Activated T-helper 2 cell treated with anti-CD3 and anti-CD28 coated beads, Interferon-gamma antibody, Interleukin-2, Interleukin-4, amounts not matched to agents 10 μg/mL and 5 μg/mL and 100 μg/mL, durations not matched to agents 14 hours and 24 hours and 36 hours (primary cell): ENCODE measurements around the gene ARHGDIB. TPM values are rescaled to one million over a fixed set of nuclear protein-coding genes. Genes with fewer than 3 reads are reported as not detected.

Experiments used
- DNase-seq: peaks from one replicate; pipeline ENCODE4 v3.0.0; 2021; ENCODE audit warnings: low spot score
- H3K27ac Mint-ChIP-seq: one replicate; pipeline ENCODE4 v1.8.0; 2021; ENCODE audit warnings: mixed read lengths
- H3K27me3 Mint-ChIP-seq: one replicate; pipeline ENCODE4 v1.8.0; 2021; ENCODE audit warnings: low read depth, mixed read lengths
- H3K36me3 Mint-ChIP-seq: one replicate; pipeline ENCODE4 v1.8.0; 2021; ENCODE audit warnings: low read depth, mixed read lengths
- H3K4me1 Mint-ChIP-seq: one replicate; pipeline ENCODE4 v1.8.0; 2021; ENCODE audit warnings: low read depth, mixed read lengths
- H3K4me3 Mint-ChIP-seq: one replicate; pipeline ENCODE4 v1.8.0; 2021; ENCODE audit warnings: low read depth, mild to moderate bottlenecking, moderate library complexity, mixed read lengths
- H3K9me3 Mint-ChIP-seq: one replicate; pipeline ENCODE4 v1.8.0; 2021; ENCODE audit warnings: mixed read lengths
- intact Hi-C: fragments of 100-400 bp; cut with micrococcal nuclease; formaldehyde crosslinking; loops from one replicate; pipeline ENCODE4 v1.15.1; 2023
- total RNA-seq: library from RNA; stranded (reverse); gene quantifications from 2 replicates; pipeline ENCODE4 v1.2.3, GENCODE V29; 2022

Gene ARHGDIB
- total RNA-seq, 1 donor from 2014 or later: 561 TPM

DNA sequence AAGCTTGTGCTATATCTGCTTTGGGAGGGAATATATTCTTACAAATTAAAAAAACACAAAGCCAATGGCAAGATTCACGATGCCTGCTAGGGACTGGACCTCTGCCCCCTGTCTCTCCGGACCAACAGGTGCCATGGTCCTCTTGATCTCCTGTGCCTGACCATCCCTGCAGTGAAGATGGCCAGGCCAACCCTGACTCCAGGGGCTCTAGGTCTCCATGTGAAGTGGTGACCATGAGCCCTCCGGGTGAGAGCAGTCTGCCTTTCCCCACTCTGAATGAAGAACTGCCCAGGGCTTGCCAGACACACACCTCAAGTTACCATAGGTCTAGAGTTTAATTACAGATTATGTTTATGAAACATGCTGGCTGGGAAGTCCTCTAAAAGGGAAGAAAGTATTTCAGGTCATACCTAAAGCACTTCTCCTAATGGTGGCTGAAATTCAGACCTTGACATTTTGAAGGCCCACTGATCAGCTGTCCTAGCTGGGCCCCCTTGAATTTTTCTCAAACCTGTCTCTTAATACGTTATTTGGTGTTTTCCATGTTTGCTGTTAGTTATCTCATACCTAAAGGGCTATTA, 1.4 kb downstream of the ARHGDIB start:
- H3K4me1 Mint-ChIP-seq: peaks cover 53% of the 10 kb centered on the region
- no peak for DNase-seq
- peaks cover 41% of the 10 kb centered on the region for H3K36me3 Mint-ChIP-seq
- peak overlapping the region; percentile 97 for H3K27ac Mint-ChIP-seq
- intact Hi-C loops: loop anchor here (5.0 kb wide), 2 partner anchors 573 to 922 kb away; partner anchors contain the start of gene STRAP
- no peaks in the 10 kb centered on the region for H3K27me3 Mint-ChIP-seq
- H3K9me3 Mint-ChIP-seq: no peaks in the 10 kb centered on the region
- peak overlapping the region; percentile 96 for H3K4me3 Mint-ChIP-seq

DNA sequence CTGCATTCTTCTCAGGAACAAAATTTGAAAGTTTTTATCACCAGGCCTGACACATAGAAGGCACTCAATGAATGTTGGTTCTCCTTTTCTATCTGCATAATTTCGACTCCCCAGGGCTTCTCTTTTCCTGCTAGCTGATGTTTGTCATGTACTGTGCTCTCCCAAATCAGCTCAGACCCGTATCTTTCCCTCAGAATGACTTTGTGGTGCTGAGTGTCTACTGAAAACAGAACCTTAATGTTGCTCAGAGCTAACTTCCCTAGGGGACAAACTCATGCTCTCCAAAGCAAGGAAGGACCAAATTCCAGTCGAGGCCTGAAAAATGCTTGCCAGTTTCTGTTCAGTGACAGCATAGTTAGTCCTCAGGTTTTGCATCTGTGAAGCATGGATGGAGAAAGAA, 1.9 kb downstream of the ARHGDIB start:
- Mint-ChIP-seq H3K36me3 (peaks cover 44% of the 10 kb centered on the region), H3K27me3 (no peaks in the 10 kb centered on the region), H3K4me1 (peaks cover 51% of the 10 kb centered on the region), H3K27ac (peak overlapping the region; percentile 97), H3K9me3 (no peaks in the 10 kb centered on the region), H3K4me3 (peak overlapping the region; percentile 96)
- DNase-seq: no peak
- intact Hi-C loops: no loop called here

GRCh38 chr12:14959126-14959440, 2.3 kb downstream of the ARHGDIB start:
- H3K4me3 Mint-ChIP-seq: peak overlapping the region; percentile 96
- no peaks in the 10 kb centered on the region for H3K27me3 Mint-ChIP-seq
- H3K27ac Mint-ChIP-seq: peak overlapping the region; percentile 97
- no peak for DNase-seq
- intact Hi-C loops: no loop called here
- peaks cover 51% of the 10 kb centered on the region for H3K4me1 Mint-ChIP-seq
- peaks cover 45% of the 10 kb centered on the region for H3K36me3 Mint-ChIP-seq
- H3K9me3 Mint-ChIP-seq: no peaks in the 10 kb centered on the region

GRCh38 chr12:14958361-14959125, 2.9 kb downstream of the ARHGDIB start:
- no peak for DNase-seq
- no peaks in the 10 kb centered on the region for H3K27me3 Mint-ChIP-seq
- no peaks in the 10 kb centered on the region for H3K9me3 Mint-ChIP-seq
- H3K36me3 Mint-ChIP-seq: peaks cover 50% of the 10 kb centered on the region
- peak overlapping the region; percentile 97 for H3K27ac Mint-ChIP-seq
- H3K4me1 Mint-ChIP-seq: peaks cover 51% of the 10 kb centered on the region
- peak overlapping the region; percentile 96 for H3K4me3 Mint-ChIP-seq
- intact Hi-C loops: no loop called here

DNA sequence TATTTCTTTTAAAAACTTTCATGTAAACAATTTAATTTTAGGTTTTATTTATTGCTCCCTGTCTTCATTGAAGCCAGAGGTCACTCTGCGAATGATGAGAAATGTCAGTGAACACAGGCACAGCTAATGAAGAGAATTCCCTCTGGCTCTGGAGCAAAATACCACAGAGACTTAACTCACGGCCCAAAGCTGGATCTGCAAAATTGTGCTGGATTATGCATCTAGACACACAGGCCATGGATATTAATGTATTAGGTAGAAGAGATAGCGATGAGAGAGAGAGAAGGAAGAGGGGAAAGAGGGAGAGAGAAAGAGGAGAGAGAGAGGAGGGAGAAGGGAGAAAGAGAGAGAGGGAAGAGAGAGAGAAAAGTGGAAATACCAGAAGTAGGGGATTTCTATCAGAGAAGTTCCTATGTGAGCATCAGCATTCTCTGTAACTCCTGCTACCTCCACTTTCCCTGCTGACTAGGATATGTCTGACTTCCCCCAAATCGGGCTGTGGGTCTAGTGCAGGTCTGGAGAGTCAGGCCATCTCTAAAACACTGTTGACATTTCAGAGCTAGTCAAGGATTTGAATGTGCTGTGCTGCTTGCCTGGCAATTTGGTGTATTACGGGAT, 3.7 kb downstream of the ARHGDIB start:
- Mint-ChIP-seq H3K36me3 (peaks cover 56% of the 10 kb centered on the region), H3K27me3 (no peaks in the 10 kb centered on the region), H3K4me1 (peaks cover 52% of the 10 kb centered on the region), H3K9me3 (no peaks in the 10 kb centered on the region), H3K4me3 (peak overlapping the region; percentile 96), H3K27ac (peak overlapping the region; percentile 97)
- no peak for DNase-seq
- intact Hi-C loops: no loop called here

GRCh38 chr12:14956905-14957304, 4.5 kb downstream of the ARHGDIB start:
- peak overlapping the region; percentile 96 for H3K4me3 Mint-ChIP-seq
- H3K4me1 Mint-ChIP-seq: peaks cover 56% of the 10 kb centered on the region
- H3K36me3 Mint-ChIP-seq: peaks cover 60% of the 10 kb centered on the region
- H3K27ac Mint-ChIP-seq: peak overlapping the region; percentile 97
- intact Hi-C loops: no loop called here
- no peak for DNase-seq
- no peaks in the 10 kb centered on the region for H3K9me3 Mint-ChIP-seq
- H3K27me3 Mint-ChIP-seq: no peaks in the 10 kb centered on the region

DNA sequence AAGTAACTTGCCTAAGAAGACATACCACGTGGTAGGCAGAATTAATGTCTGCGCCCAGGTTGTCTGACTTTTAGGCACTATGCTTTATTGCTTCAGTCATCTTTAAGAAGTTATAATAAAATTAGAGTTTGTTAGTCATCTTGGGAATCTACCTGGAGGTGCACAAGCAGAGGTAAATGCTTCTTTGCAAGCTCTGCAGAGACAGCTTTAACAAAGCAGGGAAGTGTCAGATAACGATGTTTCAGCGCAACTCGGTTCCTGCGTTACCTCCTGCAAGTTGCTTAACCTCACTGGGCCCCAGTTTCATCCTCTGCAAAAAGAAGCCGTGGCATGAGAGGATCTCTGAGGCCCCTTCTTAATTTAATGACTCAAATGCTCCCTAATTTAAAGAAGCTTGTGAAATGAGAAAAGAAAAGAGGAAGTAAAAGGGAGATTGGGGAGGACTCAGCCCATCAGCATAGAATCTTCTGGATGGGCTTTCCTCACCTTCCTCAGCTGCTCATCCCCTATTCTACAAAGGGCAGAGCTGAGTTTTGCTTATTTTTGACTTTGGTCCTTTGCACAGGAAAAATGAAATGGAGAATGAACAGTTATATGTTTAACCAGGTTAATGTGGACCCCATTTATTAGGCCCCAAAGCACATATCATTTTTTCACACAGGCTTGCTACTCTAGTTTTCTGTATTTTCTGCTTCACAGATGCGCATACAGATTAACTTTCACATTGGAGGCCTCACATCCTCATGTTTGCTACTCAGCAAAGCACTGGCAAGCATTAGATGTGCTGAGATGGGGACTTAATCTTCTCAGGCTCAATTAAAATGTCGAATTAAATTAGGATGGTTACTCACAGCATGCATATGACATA, 5.1 kb downstream of the ARHGDIB start:
- Mint-ChIP-seq H3K4me3 (peak overlapping the region; percentile 96), H3K36me3 (peaks cover 64% of the 10 kb centered on the region), H3K27me3 (no peaks in the 10 kb centered on the region), H3K4me1 (peaks cover 62% of the 10 kb centered on the region), H3K27ac (peak overlapping the region; percentile 97), H3K9me3 (no peaks in the 10 kb centered on the region)
- no peak for DNase-seq
- intact Hi-C loops: no loop called here

DNA sequence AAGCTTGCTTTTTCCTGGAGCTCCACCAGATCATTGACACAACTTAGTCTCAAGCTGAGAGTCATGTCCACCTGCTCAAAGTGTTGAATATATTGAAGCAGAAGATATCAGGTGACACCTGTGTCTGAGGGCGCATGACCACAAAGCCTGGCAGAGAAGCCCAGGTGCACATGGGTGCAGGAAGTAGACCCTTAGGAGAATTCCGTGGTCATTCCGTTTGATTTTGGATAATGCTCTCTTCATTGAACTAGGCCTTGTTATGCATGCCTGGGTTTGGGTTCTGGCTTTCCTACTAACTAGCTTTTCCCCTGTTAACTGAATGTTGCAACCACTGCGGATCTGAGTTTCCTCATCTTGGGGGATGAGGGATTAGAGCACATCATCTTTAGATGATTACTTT, 7.1 kb downstream of the ARHGDIB start:
- no peak for DNase-seq
- intact Hi-C loops: loop anchor here (5.0 kb wide), 3 partner anchors 562 to 608 kb away; partner anchors contain the start of gene ATF7IP
- no peaks in the 10 kb centered on the region for H3K9me3 Mint-ChIP-seq
- H3K27me3 Mint-ChIP-seq: no peaks in the 10 kb centered on the region
- peaks cover 77% of the 10 kb centered on the region for H3K4me1 Mint-ChIP-seq
- H3K27ac Mint-ChIP-seq: peak overlapping the region; percentile 93
- H3K4me3 Mint-ChIP-seq: peak overlapping the region; percentile 80
- H3K36me3 Mint-ChIP-seq: peaks cover 64% of the 10 kb centered on the region

DNA sequence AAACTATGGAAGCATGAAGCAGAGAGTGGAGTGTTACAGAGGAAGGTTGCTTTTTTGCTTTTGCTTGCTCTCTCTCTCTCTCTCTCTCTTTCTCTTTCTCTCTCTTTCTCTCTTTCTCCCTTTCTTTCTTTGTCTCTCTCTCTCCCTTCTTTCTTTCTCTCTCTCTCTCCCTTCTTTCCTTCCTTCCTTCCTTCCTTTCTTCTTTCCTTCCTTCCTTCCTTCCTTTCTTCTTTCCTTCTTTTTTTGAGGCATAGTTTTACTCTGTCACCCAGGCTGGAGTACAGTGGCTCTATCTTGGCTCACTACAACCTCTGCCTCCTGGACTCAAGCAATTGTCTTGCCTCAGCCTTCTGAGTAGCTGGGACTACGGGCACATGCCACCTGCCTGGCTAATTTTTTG, 7.6 kb downstream of the ARHGDIB start:
- H3K4me3 Mint-ChIP-seq: peak overlapping the region; percentile 80
- peaks cover 64% of the 10 kb centered on the region for H3K36me3 Mint-ChIP-seq
- H3K4me1 Mint-ChIP-seq: peaks cover 80% of the 10 kb centered on the region
- no peak for DNase-seq
- intact Hi-C loops: loop anchor here (5.0 kb wide), 3 partner anchors 561 to 609 kb away; partner anchors contain the start of gene ATF7IP
- H3K9me3 Mint-ChIP-seq: no peaks in the 10 kb centered on the region
- H3K27me3 Mint-ChIP-seq: no peaks in the 10 kb centered on the region
- H3K27ac Mint-ChIP-seq: peak overlapping the region; percentile 93

- H3K36me3 Mint-ChIP-seq: peaks cover 63% of the 10 kb centered on the region
- no peaks in the 10 kb centered on the region for H3K9me3 Mint-ChIP-seq
- peak overlapping the region; percentile 77 for H3K4me3 Mint-ChIP-seq
- peaks cover 74% of the 10 kb centered on the region for H3K4me1 Mint-ChIP-seq
- intact Hi-C loops: loop anchor here (1.0 to 5.0 kb wide), 4 partner anchors 9 to 610 kb away; partner anchors contain the start of genes ARHGDIB and ATF7IP
- DNase-seq: no peak
- no peaks in the 10 kb centered on the region for H3K27me3 Mint-ChIP-seq
- H3K27ac Mint-ChIP-seq: peak overlapping the region; percentile 98
Observed at GRCh38 chr12:14952299-14952921, 9.0 kb downstream of the ARHGDIB start.

- Mint-ChIP-seq H3K9me3 (no peaks in the 10 kb centered on the region), H3K4me1 (peaks cover 75% of the 10 kb centered on the region), H3K27ac (peak overlapping the region; percentile 98), H3K36me3 (peaks cover 69% of the 10 kb centered on the region), H3K4me3 (peak overlapping the region; percentile 77), H3K27me3 (no peaks in the 10 kb centered on the region)
- intact Hi-C loops: loop anchor here (1.0 to 5.0 kb wide), 4 partner anchors 9 to 610 kb away; partner anchors contain the start of genes ARHGDIB and ATF7IP
- no peak for DNase-seq
Observed at GRCh38 chr12:14951851-14952250, 9.6 kb downstream of the ARHGDIB start.
